ENCODE results near the gene CTNNA3. TPM values are rescaled to one million over a fixed set of nuclear protein-coding genes. Genes with fewer than 3 reads are reported as not detected.

Gene CTNNA3
- total and polyA plus RNA-seq, 4 donors: under 0.01 to 39.8 (median 0.09) TPM

DNA sequence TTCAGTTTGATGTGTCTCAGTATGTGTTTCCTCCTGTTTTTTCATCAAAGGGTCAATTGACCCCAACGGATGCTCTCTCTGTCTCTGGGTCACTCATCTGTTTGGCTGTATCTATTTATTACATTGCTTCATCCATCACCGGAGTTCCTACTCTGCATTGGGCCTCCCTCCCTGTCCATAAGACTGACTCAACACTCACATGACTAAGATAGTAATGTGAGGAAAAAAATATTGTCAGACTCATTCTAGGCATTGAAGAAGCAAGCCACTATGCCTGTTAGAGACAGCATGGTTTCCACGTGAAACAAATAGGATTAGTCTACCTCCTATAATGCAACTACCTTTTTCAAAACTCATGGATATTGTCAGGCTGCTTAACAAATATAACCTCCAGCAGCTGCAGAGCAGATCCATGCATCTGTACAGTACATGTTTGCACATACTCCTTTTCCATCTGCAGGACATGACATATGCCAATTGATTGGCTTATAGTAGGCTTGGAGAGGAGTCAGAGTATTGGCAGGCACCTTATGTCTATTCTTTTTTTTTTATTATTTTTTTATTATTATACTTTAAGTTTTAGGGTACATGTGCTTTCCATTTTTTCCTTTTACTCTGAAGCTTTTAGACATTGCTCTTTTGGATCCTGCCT lies 495.0 kb downstream of the CTNNA3 start:
- Histone ChIP-seq H3K27ac (ENCODE audit: low read depth in 1 of 2, low read length in 1 of 2) (no peak overlapping the region), H3K9me3 (ENCODE audit: control insufficient read depth in 4 of 4, insufficient read depth in 3 of 4, low read length in 3 of 4) (peaks cover 0 to 2% (median 0%) of the 10 kb centered on the region in 4 donors), H3K27me3 (ENCODE audit: control insufficient read depth in 3 of 3, insufficient read depth in 3 of 3, low read length in 2 of 3) (no peaks in the 10 kb centered on the region), H3K4me3 (no peak overlapping the region), H3K9ac (ENCODE audit: insufficient read depth in 1 of 2, low read length in 2 of 2) (no peak overlapping the region), H3K36me3 (ENCODE audit: control insufficient read depth in 4 of 4, insufficient read depth in 4 of 4, low read length in 4 of 4) (no peaks in the 10 kb centered on the region), H3K4me1 (ENCODE audit: control insufficient read depth in 5 of 5, insufficient read depth in 5 of 5, low read length in 5 of 5) (no peaks in the 10 kb centered on the region)
- DNase-seq (no peak), ATAC-seq (ENCODE audit: insufficient read depth, low FRiP score) (no peak)
- TF ChIP-seq, protein P1, sequence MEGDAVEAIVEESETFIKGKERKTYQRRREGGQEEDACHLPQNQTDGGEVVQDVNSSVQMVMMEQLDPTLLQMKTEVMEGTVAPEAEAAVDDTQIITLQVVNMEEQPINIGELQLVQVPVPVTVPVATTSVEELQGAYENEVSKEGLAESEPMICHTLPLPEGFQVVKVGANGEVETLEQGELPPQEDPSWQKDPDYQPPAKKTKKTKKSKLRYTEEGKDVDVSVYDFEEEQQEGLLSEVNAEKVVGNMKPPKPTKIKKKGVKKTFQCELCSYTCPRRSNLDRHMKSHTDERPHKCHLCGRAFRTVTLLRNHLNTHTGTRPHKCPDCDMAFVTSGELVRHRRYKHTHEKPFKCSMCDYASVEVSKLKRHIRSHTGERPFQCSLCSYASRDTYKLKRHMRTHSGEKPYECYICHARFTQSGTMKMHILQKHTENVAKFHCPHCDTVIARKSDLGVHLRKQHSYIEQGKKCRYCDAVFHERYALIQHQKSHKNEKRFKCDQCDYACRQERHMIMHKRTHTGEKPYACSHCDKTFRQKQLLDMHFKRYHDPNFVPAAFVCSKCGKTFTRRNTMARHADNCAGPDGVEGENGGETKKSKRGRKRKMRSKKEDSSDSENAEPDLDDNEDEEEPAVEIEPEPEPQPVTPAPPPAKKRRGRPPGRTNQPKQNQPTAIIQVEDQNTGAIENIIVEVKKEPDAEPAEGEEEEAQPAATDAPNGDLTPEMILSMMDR (IDR thresholded peaks at IDR 0.05; ENCODE audit: control extremely low read depth, extremely low read depth): no peak
- 78 to 83% methylated on average over 3 of the region's 3 CpGs for WGBS, 2 donors

DNA sequence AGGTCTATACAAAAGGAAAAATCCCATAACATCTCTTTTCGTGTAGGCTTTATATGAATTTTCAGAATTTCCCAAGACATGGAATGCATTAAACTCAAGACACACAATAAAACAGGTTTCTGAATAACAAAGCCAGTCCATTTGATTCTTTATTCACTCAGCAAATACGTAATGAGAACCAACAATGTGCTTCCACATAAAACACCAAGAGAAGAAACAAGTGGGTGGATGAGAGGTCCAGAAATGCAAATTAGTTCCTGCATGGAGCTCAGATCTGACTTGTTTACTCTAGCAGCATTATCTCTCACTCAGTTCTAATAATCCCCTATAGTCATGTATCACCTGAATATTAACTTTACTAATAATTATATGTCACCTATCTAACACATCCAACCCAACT lies 520.6 kb downstream of the CTNNA3 start:
- Histone ChIP-seq H3K36me3 (ENCODE audit: control insufficient read depth in 4 of 4, insufficient read depth in 4 of 4, low read length in 4 of 4) (peaks cover 0 to 3% (median 0%) of the 10 kb centered on the region in 4 donors), H3K4me1 (ENCODE audit: control insufficient read depth in 5 of 5, insufficient read depth in 5 of 5, low read length in 5 of 5) (peaks cover 0 to 1% (median 0%) of the 10 kb centered on the region in 5 donors), H3K27me3 (ENCODE audit: control insufficient read depth in 3 of 3, insufficient read depth in 3 of 3, low read length in 2 of 3) (no peaks in the 10 kb centered on the region), H3K4me3 (no peak overlapping the region), H3K27ac (ENCODE audit: low read depth in 1 of 2, low read length in 1 of 2) (no peak overlapping the region), H3K9ac (ENCODE audit: insufficient read depth in 1 of 2, low read length in 2 of 2) (no peak overlapping the region), H3K9me3 (ENCODE audit: control insufficient read depth in 4 of 4, insufficient read depth in 3 of 4, low read length in 3 of 4) (no peaks in the 10 kb centered on the region)
- ATAC-seq (ENCODE audit: insufficient read depth, low FRiP score) (no peak), DNase-seq (no peak)
- WGBS, 2 donors: 80 to 92% methylated on average over 2 of the region's 2 CpGs
- TF ChIP-seq, protein P1 (IDR thresholded peaks at IDR 0.05; ENCODE audit: control extremely low read depth, extremely low read depth): no peak

DNA sequence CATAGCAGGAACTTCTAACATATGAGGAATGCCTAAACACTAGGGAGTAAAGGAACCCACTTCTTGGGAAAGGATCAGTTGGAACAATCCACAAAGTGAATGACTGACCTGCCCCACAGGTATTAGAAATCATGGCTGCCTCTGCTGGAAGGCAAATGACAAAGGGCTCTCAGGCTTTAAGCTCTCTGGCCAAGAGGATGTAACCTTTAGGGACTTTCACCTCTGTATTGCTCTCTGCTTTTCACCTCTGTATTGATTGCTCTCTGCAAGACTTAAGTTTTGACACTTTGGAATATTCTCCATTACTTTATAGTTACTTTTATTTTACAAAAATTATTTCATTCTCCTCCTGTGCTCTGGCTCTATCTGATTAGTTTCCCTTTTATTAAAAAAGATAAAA lies 522.2 kb downstream of the CTNNA3 start:
- no peak for ATAC-seq (ENCODE audit: insufficient read depth, low FRiP score)
- Histone ChIP-seq H3K36me3 (ENCODE audit: control insufficient read depth in 4 of 4, insufficient read depth in 4 of 4, low read length in 4 of 4) (peaks cover 0 to 3% (median 0%) of the 10 kb centered on the region in 4 donors), H3K9ac (ENCODE audit: insufficient read depth in 1 of 2, low read length in 2 of 2) (no peak overlapping the region), H3K27me3 (ENCODE audit: control insufficient read depth in 3 of 3, insufficient read depth in 3 of 3, low read length in 2 of 3) (no peaks in the 10 kb centered on the region), H3K27ac (ENCODE audit: low read depth in 1 of 2, low read length in 1 of 2) (no peak overlapping the region), H3K4me3 (no peak overlapping the region), H3K9me3 (ENCODE audit: control insufficient read depth in 4 of 4, insufficient read depth in 3 of 4, low read length in 3 of 4) (peaks cover 0 to 3% (median 0%) of the 10 kb centered on the region in 4 donors), H3K4me1 (ENCODE audit: control insufficient read depth in 5 of 5, insufficient read depth in 5 of 5, low read length in 5 of 5) (peaks cover 0 to 1% (median 0%) of the 10 kb centered on the region in 5 donors)
- no peak for DNase-seq
- TF ChIP-seq, protein P1 (IDR thresholded peaks at IDR 0.05; ENCODE audit: control extremely low read depth, extremely low read depth): no peak
